ENCODE results near the gene FAR2. TPM values are rescaled to one million over a fixed set of nuclear protein-coding genes. Genes with fewer than 3 reads are reported as not detected.
A peak's percentile ranks its signal among the peaks of the same experiment; 100 is the strongest.

The FAR2 gene
- total RNA-seq, 1 experiment from 2014 or later: 11.0 TPM

GRCh38 chr12:29316752-29317151 lies 167.7 kb downstream of the FAR2 start:
- H3K9me2 ChIP-seq (ENCODE audit: insufficient read depth): no peaks in the 10 kb centered on the region
- intact Hi-C loops (cut with micrococcal nuclease; ENCODE audit: unreplicated experiment): loop anchor here (1.0 to 5.0 kb wide), 3 partner anchors 228 to 294 kb away; no protein-coding TSS in a partner anchor
- H2AFZ ChIP-seq: no peak overlapping the region
- no peak overlapping the region for H3K4me3 ChIP-seq
- POLR2A ChIA-PET (ENCODE audit: unreplicated experiment): no interaction called here
- no peak overlapping the region for H3K4me2 ChIP-seq
- no peaks in the 10 kb centered on the region for H3K27me3 ChIP-seq (ENCODE audit: insufficient read depth, low read depth)
- H3K9me3 ChIP-seq (ENCODE audit: insufficient read depth, low read depth): no peaks in the 10 kb centered on the region; the same call in 1 of the 2 replicates
- no peaks in the 10 kb centered on the region for H3F3A ChIP-seq (ENCODE audit: insufficient read depth, low read depth)
- CTCF ChIA-PET: interaction anchor here (0.5 to 2.2 kb wide), 4 partner anchors 99 to 244 kb away, joined by 3 to 14 read pairs (median 4); no protein-coding TSS in a partner anchor
- no TSS peak for BruUV-seq (replicated peaks)
- no peaks in the 10 kb centered on the region for H3K79me2 ChIP-seq (ENCODE audit: low read depth)
- peak in 1 of 2 experiments; percentile 68 for DNase-seq
- TF ChIP-seq EZH2 (IDR thresholded peaks at IDR 0.05; ENCODE audit: low read depth) (no peak), CTCF (conservative IDR thresholded peaks at IDR 0.05) (no peak)
- H3K27ac ChIP-seq: no peak overlapping the region
- peaks cover 8% of the 10 kb centered on the region; the same call in 1 of the 2 replicates for H3K4me1 ChIP-seq (replicated peaks; ENCODE audit: insufficient read depth)
- no peaks in the 10 kb centered on the region for H4K20me1 ChIP-seq (ENCODE audit: insufficient read depth)
- H3K36me3 ChIP-seq (ENCODE audit: low read depth): no peaks in the 10 kb centered on the region

- no TSS peak for BruUV-seq (replicated peaks)
- intact Hi-C loops (cut with micrococcal nuclease; ENCODE audit: unreplicated experiment): loop anchor here (1.0 to 5.0 kb wide), 3 partner anchors 229 to 295 kb away; no protein-coding TSS in a partner anchor
- H3K9me2 ChIP-seq (ENCODE audit: insufficient read depth): no peaks in the 10 kb centered on the region
- DNase-seq: peak; percentile 44 to 79
- no peaks in the 10 kb centered on the region for H3F3A ChIP-seq (ENCODE audit: insufficient read depth, low read depth)
- no peaks in the 10 kb centered on the region for H3K79me2 ChIP-seq (ENCODE audit: low read depth)
- H3K4me2 ChIP-seq: no peak overlapping the region
- POLR2A ChIA-PET (ENCODE audit: unreplicated experiment): interaction anchor here (0.6 kb wide), 1 partner anchor 1794 kb away, joined by 11 read pairs; the partner anchor contains the start of gene PPFIBP1
- no peaks in the 10 kb centered on the region; the same call in 1 of the 2 replicates for H3K9me3 ChIP-seq (ENCODE audit: insufficient read depth, low read depth)
- H3K27ac ChIP-seq: no peak overlapping the region
- no peak overlapping the region for H2AFZ ChIP-seq
- peaks cover 8% of the 10 kb centered on the region; the same call in 1 of the 2 replicates for H3K4me1 ChIP-seq (replicated peaks; ENCODE audit: insufficient read depth)
- peak; percentile 87 for TF ChIP-seq CTCF (conservative IDR thresholded peaks at IDR 0.05)
- TF ChIP-seq EZH2 (IDR thresholded peaks at IDR 0.05; ENCODE audit: low read depth): no peak
- H3K4me3 ChIP-seq: no peak overlapping the region
- H3K36me3 ChIP-seq (ENCODE audit: low read depth): no peaks in the 10 kb centered on the region
- no peaks in the 10 kb centered on the region for H4K20me1 ChIP-seq (ENCODE audit: insufficient read depth)
- CTCF ChIA-PET: interaction anchor here (0.7 to 2.2 kb wide), 6 partner anchors 64 to 1585 kb away, joined by 3 to 14 read pairs (median 3); partner anchors contain the start of gene ERGIC2
- H3K27me3 ChIP-seq (ENCODE audit: insufficient read depth, low read depth): no peaks in the 10 kb centered on the region
Measured at GRCh38 chr12:29317556-29318363, 168.7 kb downstream of the FAR2 start.

- no peaks in the 10 kb centered on the region for H3K36me3 ChIP-seq (ENCODE audit: low read depth)
- ChIA-PET CTCF (interaction anchor here (0.6 to 0.7 kb wide), 2 partner anchors 9 to 1907 kb away, joined by 3 read pairs; no protein-coding TSS in a partner anchor), POLR2A (ENCODE audit: unreplicated experiment) (interaction anchor here (0.7 kb wide), 2 partner anchors 48 to 1597 kb away, joined by 5 to 9 read pairs; no protein-coding TSS in a partner anchor)
- intact Hi-C loops (cut with micrococcal nuclease; ENCODE audit: unreplicated experiment): no loop called here
- H3F3A ChIP-seq (ENCODE audit: insufficient read depth, low read depth): no peaks in the 10 kb centered on the region
- no peaks in the 10 kb centered on the region; the same call in 1 of the 2 replicates for H3K9me3 ChIP-seq (ENCODE audit: insufficient read depth, low read depth)
- peak in 1 of 2 experiments; percentile 56 for DNase-seq
- H4K20me1 ChIP-seq (ENCODE audit: insufficient read depth): no peaks in the 10 kb centered on the region
- H3K27me3 ChIP-seq (ENCODE audit: insufficient read depth, low read depth): no peaks in the 10 kb centered on the region
- no peak overlapping the region for H2AFZ ChIP-seq
- TF ChIP-seq CTCF (conservative IDR thresholded peaks at IDR 0.05): no peak
- TF ChIP-seq EZH2 (IDR thresholded peaks at IDR 0.05; ENCODE audit: low read depth): no peak
- no peaks in the 10 kb centered on the region for H3K9me2 ChIP-seq (ENCODE audit: insufficient read depth)
- peaks cover 8% of the 10 kb centered on the region; the same call in 1 of the 2 replicates for H3K4me1 ChIP-seq (replicated peaks; ENCODE audit: insufficient read depth)
- BruUV-seq (replicated peaks): no TSS peak
- H3K27ac ChIP-seq: peak overlapping the region; percentile 28; the same call in 1 of the 2 replicates
- H3K79me2 ChIP-seq (ENCODE audit: low read depth): no peaks in the 10 kb centered on the region
- H3K4me3 ChIP-seq: no peak overlapping the region
- H3K4me2 ChIP-seq: no peak overlapping the region
Measured at GRCh38 chr12:29320295-29321085, 171.4 kb downstream of the FAR2 start.
